HG02840 (cell line): Measurements from ENCODE around the gene ABHD10.
A peak's percentile ranks its signal among the peaks of the same experiment; 100 is the strongest.

ENCODE experiments used
- ATAC-seq: cut with Tn5 transposase; IDR thresholded peaks from one replicate; pipeline ENCODE4 v1.9.1; 2021; ENCODE audit warnings: mild to moderate bottlenecking, moderate library complexity, moderate number of reproducible peaks; ENCODE audit not compliant: unreplicated experiment, low FRiP score

The ABHD10 gene

DNA sequence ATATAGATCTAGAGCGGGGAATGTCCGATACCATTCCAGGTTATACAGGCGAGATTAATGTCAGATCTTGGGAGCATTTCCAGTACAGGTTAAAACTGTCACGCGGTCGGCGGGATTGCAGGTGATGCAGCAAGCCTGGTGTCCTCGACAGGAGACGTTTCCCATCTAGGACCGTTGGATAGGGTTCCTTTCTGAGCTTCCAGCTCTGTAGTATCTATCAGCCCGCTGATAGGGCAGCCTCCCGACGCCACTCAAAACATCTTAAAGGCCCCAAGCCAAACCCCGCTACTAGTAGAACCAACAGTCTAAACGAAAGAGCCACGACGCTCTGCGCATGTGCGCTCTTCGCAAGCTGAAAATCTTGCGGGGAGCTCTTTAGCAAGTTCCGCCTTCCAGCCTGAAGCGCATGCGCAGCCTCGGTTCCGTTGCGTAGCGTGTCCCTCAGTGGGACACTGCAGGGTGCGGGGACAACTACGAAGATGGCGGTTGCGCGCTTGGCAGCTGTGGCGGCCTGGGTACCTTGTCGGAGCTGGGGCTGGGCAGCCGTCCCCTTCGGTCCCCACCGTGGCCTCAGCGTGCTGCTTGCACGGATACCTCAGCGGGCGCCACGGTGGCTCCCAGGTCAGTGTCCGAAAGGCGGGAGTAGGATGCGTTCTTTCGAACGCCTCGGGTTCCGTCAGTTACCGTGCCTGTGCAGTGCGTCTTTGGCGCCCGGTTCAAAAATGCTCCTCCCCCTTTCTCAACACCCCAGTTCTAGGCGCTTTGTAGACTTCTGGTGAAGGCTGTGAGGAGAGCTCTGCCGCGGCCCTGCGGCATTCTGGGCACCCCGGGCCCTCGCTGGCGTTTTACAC, at the start of gene ABHD10:
ABHD10 (plus strand) TSS at position 444 of the 851 bp plus-strand sequence; CDS start at position 480, 36 bp downstream.
- peak; percentile 97 for ATAC-seq

DNA sequence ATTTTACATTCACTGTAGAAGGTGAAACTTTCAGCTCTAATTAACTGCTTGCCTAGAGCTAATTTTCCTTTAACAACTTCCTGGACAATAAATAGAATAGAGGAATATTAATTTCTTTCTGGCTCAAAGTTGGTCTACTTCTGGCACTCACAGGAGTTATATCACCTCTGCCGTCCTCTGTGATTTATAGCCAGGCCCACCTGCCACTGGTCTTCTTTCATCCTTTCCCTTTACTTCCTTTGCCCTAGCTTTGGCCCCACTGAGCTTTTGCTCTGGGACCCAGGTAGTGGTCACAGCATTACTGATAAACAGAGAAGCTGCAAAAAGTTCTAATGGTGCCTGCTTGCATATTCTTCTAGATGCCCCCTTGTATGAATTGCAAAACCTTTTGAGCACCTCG, 49.3 kb upstream of the ABHD10 start:
- no peak for ATAC-seq

DNA sequence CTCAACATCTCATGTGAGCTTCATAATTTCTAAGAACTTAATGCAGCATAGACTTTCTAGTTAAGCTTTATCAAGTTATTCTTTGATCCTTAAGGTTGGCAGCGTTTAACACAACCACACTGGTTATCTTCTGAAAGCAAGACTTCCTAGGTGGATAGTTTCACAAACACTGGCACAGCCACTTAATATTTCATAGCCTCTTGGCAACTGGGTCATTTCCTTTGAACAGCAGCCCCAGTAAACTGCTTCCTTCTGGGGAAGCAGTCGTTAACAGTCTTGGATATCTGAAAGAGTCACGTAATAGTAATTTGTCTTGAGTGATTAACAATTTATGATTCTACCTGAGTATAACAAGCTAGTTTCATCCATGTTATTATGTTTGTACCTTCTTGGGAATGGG, 45.9 kb upstream of the ABHD10 start:
- ATAC-seq = no peak

DNA sequence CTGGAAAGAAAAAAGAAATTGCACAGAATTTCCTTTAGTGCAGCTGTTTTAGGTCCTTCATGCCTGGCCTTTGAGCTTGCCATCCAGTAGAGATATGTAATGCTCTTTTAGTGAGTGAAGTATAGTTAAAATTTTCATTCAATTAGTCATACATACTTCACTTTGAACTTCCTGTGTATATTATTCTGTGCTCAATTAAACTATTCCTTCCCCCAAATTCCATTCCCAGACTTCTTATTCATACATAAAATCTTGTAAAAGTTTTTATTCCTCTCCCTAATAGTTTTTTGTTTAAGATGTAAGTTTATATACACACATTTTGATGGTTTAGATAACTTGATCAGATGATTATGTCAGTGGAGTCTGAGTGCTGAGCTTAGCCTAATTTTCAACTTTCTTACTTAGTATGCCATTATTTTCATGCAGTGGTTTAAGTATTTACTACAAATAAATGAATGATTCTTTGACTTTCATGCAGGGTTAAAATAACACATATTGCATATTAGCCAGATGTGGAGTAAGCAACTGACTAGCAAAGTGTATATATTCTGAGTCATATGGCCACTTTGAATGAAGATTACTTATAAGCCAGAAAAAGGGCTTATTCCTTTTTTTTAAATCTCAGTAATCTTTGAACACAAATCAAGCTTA, 42.5 kb upstream of the ABHD10 start:
- no peak for ATAC-seq

DNA sequence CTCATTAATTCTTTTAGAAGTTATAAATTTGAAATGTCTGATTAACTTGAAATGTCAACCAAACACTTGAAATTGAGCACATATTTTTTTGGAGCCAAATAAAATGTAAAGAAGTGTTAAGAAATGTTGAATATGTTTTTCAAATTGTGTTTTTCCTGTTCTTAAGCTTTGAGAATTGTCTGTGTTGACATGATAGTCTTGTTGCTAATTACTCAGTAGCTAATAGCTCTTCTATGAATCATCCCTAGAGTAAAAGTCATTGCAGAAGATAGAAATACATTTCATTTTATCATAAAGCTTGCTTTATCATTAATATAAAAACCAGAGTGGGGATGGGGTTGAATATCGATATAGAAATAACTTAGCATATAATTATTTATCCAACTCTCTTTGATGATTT, 41.9 kb upstream of the ABHD10 start:
- no peak for ATAC-seq

DNA sequence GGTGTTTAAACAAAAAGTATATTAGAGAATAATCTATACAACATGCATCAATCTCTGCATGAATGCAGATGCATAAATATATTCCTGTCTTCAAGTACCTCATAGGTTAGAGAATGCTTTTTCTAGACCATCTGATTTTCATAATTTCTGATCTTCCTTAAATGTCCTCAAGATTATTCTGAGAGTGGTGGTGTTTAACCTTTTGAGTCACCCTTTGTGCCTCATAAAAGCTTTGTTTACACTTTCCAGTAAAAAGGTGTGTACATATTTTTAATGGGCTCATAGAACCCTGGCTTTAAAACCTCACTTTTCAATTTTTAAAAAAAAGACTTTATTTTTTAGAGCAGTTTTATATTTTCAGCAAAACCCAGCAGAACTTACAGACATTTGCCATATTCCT, 41.0 kb upstream of the ABHD10 start:
- no peak for ATAC-seq

DNA sequence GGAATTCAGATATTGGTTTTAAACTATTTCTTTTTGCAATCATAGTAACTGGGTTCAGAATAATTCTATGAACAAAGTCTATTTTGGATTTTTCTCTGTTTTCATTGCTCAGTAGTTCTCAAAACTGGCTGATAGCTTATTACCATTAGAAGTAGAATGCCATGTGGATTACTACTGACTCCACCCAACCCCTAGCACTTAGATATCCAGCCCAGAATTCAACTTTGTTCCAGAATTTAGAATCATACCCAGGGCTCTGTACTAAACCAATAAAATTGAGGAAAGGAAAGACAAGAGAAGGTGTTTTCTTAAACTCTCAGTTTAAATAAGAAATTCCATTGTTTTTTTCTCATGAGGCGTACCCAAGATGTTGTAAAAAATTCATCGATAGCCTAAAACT, 39.0 kb upstream of the ABHD10 start:
- no peak for ATAC-seq

DNA sequence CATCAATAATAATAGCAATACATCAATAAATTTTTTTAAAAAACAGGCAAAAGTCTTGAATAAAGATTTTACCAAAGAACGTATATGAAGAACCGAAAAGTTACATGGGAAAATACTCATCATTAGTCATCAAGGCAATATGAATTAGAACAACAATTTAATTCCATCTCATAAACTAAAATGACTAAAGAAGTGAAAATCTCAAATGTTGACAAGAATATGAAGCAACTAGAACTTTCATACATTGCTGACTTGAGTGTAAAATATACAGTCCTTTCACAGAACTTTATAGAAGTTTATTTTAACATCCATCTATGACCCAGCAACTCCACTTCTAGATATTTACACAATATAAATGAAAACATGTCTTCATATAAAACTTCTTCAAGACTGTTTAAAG, 35.3 kb upstream of the ABHD10 start:
- no peak for ATAC-seq

DNA sequence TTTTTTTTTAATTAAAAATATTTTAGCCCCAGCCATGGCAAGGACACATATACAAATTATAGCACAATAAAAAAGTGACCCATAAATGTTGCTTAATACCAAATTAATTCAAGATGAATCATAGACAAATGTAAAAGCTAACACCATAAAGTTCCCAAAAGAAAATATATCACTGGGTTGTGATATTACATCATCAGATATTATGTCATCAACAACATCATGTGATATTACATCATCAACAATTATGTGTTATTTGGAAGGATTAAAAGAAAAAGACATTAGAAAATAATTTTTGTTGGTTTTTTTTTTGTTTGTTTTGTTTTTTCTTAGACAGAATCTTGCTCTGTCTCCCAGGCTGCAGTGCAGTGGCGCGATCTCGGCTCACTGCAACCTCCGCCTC, 34.5 kb upstream of the ABHD10 start:
- ATAC-seq = no peak

DNA sequence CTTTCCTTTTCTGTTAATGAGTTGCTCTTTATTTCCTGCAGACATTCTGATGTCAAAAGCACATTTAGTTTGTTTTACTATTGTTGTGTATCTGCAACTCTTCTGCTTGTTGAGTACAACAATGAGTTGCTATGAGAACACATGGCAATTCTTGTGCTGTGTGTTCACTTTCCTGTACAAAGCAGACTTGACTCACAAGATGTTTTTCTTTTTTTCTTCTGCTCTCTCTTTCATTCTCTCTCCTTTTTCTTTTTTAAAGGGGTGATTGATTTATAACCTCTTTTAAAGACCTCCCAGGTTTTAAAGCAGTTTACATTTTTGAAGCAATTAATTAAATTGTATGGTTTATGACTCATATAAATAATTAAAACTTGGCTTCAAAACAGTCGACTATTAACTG, 31.6 kb upstream of the ABHD10 start:
- ATAC-seq = no peak

DNA sequence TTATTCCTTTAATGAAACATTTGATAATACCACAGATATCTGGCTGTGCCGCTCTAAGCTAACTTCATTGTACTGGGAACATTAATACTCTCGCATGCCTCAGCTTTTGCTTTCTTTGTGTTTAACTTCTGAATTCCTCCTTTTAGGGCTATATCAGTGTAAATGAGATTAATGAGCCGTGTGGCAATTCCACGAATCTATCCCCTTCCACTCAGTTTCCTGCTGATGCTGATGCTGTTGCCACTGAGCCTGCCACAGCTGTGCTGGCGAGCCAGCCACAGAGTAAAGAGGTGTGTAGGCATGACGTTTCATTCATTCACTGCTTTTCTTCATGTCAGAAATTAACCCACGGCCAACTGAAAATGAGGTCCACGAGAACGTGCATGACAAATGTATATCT, 30.0 kb upstream of the ABHD10 start:
- no peak for ATAC-seq

DNA sequence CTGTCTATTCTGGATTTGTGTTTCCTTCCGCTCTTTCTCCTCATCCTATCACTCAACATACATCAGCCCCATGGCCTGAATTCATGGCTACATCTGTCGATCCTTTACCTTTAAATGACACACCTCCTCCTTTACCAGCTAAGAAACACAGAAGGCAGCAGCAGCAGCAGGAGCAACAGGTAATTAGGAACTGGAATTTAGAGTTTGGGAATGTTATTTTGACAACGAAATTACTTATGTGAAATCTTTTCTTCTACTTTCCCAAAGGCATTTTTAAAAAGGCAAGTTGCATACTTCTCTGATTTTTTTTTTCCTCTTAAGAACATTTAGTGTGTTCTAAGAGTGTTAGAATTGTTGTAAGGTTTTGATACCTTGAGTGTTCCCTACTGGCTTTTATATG, 29.1 kb upstream of the ABHD10 start:
- ATAC-seq = no peak

DNA sequence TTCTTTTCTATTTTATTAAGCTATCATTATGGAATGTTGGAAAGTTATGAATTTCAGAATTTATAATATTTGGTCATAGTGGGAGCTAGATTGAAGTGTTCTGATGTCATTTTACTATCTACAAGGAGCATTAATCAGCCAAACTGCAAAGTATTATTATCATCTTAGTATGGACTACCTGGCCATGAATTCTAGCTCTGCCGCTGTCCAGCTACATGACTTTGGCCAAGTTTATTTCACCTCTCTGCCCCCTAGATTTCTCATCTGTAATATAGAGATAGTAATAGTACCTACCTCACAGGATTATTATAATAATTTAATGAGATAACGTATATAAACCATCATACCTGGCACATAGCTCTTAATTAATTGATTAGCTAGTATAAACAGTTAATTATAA, 27.8 kb upstream of the ABHD10 start:
- ATAC-seq = no peak

DNA sequence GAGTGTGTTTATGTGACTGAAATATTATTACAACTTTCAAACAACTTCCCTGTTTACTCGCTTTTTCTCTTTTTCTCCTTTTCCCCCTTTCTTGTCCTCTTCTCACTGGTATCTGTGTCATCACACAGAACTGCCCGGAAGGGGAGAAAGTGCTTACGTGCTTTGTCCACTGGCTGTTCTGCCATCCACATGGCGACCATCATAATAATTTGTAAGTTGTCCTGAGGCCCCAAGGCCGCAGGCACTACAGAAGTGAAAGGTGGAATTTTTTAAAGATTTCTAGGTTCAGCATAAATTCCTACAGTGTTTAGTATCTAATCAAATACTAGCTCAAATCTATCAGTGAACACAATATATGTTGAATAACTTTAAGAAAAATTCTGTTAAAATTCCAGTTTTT, 26.7 kb upstream of the ABHD10 start:
- no peak for ATAC-seq

DNA sequence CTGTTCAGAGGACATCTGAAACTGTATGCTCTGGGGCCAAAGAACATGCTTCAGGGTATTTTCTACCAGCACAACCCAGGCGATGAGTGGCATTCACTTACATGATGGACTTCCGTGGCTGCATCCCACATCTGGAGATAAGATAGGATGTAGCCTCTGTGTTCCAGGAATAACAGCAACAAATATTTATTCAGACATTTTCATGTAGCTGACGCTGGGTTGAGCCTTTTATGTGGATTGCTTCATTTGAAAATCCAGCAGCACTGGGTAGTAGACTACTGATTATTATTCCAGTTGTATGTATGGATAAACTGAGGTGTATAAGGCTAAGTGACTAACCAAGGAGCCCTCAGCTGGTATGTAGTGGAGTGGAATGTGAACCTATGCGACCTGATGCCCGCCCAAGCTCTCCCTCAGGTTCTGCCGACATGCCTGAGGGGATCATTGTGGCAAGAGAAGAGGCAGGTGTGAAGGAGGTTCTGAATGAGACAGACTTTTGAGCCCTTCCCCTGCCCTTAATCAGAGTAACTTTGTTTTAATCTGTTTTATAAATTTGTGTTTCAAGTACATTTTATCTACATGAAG, 25.9 kb upstream of the ABHD10 start:
- ATAC-seq = no peak

DNA sequence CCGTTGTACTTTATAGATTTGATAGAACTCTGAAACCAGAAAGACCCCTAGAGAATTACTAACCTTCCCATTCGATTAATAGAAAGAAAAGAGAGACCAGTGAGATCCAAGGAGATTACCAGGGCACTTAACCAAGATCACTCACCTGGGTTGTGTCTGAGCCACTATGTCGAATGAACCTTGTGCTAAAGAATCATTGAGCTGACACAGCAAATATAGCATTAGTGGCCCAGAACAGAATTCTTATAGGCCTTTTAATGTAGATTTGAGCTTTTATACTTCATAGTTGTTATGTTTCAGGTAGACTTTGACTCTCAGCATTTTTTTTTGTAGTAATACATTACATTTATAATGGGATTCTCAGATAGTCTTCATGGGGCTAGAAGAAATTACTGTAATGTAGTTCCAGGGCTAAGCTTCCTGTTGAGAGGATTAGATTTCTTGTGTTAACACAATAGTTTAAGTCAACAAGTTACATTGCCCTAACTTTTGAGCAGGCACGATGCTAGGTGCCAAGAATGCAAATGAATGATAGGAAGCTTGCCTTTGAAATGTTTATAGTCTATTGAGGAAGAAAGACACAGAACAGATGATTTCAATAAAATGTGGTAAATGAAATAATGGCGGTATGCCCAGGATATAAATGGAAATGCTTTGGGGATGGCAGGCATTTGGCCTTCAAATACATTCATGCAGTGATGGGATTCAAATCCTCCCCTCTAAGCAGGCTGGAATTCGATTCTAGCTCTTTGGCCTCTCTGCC, 24.4 kb upstream of the ABHD10 start:
- ATAC-seq = no peak

DNA sequence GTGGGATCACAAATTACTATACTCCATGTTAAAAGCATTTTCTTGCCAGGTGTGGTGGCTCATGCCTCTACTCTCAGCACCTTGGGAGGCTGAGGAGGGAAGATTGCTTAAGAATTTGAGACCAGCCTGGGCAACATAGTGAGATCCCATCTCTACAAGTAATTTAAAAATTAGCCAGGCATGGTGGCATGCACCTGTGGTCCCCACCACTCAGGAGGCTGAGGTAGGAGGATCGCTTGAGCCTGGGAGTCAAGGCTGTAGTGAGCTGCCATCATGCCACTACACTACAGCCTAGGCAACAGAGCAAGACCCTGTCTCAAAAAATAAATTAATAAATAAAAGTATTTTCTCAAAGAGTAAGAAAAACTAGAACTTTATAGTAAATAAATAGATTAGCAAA, 22.9 kb upstream of the ABHD10 start:
- no peak for ATAC-seq

DNA sequence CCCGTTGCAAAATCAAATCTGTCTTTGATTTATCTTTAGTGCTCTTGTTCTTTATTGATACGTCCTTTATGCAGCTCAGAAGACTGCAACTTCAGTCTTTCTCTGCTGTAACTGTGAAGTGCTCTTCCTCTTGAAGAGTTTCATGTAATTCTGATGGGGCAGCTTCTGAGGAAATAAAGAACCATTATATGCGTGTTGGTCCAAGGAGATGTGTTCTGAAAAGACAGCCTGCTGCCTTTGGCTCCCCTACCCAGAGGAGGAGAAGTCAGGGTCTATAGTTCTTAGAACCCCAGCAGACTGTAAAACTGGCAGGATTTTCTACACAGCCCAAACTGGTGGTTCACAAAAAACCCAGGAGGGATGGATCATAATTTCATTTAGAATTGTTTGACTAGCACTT, 22.4 kb upstream of the ABHD10 start:
- no peak for ATAC-seq

DNA sequence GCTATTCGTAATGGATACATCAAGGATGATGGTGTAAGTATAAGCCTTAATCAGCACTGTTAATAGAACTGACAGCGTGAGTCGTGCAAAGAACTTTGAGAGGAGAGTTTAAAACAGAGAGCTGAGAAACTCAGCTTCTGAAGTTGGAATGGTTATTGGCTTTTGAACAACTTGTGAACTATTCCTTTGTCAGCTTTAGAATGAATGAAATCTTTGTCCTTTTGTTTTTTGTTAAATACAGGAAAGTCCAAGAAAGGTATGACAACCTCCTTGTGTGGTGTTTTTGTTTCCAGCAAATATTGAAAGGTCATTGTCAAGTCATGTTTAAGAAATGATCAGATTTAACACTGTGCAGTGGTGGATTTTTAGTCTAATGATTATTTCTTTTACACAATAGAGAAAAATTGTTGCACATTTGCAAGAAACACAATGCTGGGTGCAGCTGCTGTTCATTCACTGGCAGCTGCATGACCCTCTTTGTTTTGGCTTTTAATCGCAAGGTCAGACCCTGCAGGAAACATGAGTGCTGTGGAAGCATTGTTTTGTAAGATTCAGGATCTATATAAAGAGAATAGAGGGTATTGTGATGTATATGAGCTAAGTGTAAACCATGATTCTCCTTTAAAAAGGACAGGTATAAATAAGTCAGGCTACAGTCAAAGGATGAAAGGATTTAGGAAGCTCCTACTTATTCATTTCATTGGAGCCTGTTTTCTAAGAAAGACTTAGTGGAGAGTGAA, 21.7 kb upstream of the ABHD10 start:
- ATAC-seq = no peak

DNA sequence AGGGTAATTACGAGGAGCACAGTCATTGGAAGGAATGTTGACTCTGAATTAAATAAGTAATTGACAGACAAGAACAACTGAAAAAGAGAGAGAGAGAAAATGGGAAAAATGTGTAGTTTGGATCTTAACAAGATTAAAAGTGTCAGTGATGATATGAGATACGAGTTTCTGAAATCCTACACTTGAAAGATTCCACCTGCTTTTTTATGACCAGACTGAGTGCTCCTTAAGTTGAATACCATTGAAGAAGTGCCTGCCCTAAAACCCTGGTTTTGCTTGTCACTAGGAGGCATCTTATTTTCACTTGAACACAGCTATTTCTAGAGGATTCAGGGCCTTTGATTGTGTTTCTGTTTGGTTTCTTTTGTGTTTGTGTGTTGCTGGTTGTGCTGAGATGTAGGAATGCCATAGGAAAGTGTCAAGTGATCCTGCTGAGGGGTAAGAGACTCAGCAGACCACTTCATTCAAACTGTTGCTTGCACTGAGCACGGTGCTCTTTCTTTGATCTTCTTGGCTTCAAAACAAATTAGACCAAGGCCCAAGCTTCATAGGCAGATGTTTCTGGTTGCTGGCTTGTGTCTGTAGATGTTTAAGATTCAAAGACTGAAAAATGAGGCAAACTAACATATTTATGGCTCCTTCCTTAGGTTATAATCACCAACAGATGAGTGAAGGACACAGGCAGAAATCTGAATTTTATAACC, 17.2 kb upstream of the ABHD10 start:
- no peak for ATAC-seq
